Endothelial cell (in vitro differentiated cells): Measurements from ENCODE around the gene ZNF423. TPM values are rescaled to one million over a fixed set of nuclear protein-coding genes. Genes with fewer than 3 reads are reported as not detected.

Experiments
- DNase-seq: peaks from one replicate; pipeline ENCODE4 v3.0.0; 2021; ENCODE audit warnings: low spot score
- H3K27ac Mint-ChIP-seq: one replicate; pipeline ENCODE4 v1.8.0; 2021; ENCODE audit warnings: mixed read lengths, inconsistent platforms; ENCODE audit not compliant: unreplicated experiment
- H3K27me3 Mint-ChIP-seq: one replicate; pipeline ENCODE4 v1.8.0; 2021; ENCODE audit warnings: mild to moderate bottlenecking, moderate library complexity, mixed read lengths, inconsistent platforms; ENCODE audit not compliant: unreplicated experiment
- H3K36me3 Mint-ChIP-seq: one replicate; pipeline ENCODE4 v1.8.0; 2021; ENCODE audit warnings: mild to moderate bottlenecking, low read depth, mixed read lengths, inconsistent platforms; ENCODE audit not compliant: unreplicated experiment
- H3K4me1 Mint-ChIP-seq: one replicate; pipeline ENCODE4 v1.8.0; 2021; ENCODE audit warnings: mild to moderate bottlenecking, mixed read lengths, inconsistent platforms; ENCODE audit not compliant: unreplicated experiment
- H3K4me3 Mint-ChIP-seq: one replicate; pipeline ENCODE4 v1.8.0; 2021; ENCODE audit warnings: mild to moderate bottlenecking, mixed read lengths, inconsistent platforms; ENCODE audit not compliant: unreplicated experiment
- H3K9me3 Mint-ChIP-seq: one replicate; pipeline ENCODE4 v1.8.0; 2021; ENCODE audit warnings: mixed read lengths, inconsistent platforms; ENCODE audit not compliant: unreplicated experiment
- total RNA-seq: library from RNA; stranded (reverse); fragmentation: NEBNext Ultra II Directional; extraction: Animal tissue kit (Norgen Biotek cat#: 25700); gene quantifications from one replicate; pipeline ENCODE4 v1.2.1, GENCODE V29; 2021; ENCODE audit not compliant: unreplicated experiment
- TF ChIP-seq, protein P1 (sequence below): fragments of 200-600 bp; sonication (generic); IDR thresholded peaks from one replicate; pipeline ENCODE4 v1.5.0; 2021; ENCODE audit warnings: antibody characterized with exemption; ENCODE audit not compliant: unreplicated experiment

Gene ZNF423
- total RNA-seq, 1 donor from 2014 or later, result 44.8 TPM

DNA sequence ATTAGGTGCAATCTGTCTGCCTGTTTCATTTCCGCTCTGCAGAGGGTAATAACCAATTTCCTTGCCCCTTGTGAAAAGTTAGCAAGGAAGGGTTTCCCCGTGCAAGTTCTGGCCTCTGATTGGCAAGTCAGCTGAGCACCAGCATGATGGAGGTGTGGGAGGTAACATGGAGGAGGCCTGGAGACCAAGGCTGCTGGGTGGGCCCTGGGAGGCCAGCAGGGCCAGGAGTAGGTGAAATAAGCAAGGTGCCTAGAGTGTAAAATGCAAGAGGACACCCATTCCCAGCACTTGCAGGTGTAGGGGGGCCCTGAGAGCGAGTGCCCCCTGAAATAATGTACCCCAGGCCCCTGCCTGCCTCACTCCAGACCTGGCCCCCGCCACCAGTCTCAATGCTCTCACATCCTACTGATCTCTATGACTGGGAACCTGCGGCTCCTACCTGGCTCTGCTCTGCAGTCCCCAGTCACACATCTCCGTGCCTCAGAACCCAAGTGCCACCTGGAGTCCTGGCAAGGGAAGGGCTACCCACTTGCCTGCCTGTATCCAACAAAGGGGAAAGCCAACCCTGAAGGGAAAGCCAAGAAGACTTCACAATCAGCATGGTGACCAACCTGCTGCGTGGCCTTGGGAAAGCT, 366.1 kb downstream of the ZNF423 start:
- H3K36me3 Mint-ChIP-seq, result peaks cover 15% of the 10 kb centered on the region
- no peak overlapping the region for H3K4me3 Mint-ChIP-seq
- H3K9me3 Mint-ChIP-seq, result no peaks in the 10 kb centered on the region
- H3K27me3 Mint-ChIP-seq, result peaks cover 5% of the 10 kb centered on the region
- peak overlapping the region; percentile 57 for H3K27ac Mint-ChIP-seq
- TF ChIP-seq, protein P1, sequence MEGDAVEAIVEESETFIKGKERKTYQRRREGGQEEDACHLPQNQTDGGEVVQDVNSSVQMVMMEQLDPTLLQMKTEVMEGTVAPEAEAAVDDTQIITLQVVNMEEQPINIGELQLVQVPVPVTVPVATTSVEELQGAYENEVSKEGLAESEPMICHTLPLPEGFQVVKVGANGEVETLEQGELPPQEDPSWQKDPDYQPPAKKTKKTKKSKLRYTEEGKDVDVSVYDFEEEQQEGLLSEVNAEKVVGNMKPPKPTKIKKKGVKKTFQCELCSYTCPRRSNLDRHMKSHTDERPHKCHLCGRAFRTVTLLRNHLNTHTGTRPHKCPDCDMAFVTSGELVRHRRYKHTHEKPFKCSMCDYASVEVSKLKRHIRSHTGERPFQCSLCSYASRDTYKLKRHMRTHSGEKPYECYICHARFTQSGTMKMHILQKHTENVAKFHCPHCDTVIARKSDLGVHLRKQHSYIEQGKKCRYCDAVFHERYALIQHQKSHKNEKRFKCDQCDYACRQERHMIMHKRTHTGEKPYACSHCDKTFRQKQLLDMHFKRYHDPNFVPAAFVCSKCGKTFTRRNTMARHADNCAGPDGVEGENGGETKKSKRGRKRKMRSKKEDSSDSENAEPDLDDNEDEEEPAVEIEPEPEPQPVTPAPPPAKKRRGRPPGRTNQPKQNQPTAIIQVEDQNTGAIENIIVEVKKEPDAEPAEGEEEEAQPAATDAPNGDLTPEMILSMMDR, result no peak
- H3K4me1 Mint-ChIP-seq, result peaks cover 25% of the 10 kb centered on the region
- DNase-seq, result no peak

GRCh38 chr16:49488740-49489525, 367.0 kb downstream of the ZNF423 start:
- TF ChIP-seq, protein P1, result no peak
- H3K4me3 Mint-ChIP-seq, result no peak overlapping the region
- H3K4me1 Mint-ChIP-seq, result peaks cover 22% of the 10 kb centered on the region
- no peaks in the 10 kb centered on the region for H3K9me3 Mint-ChIP-seq
- H3K27ac Mint-ChIP-seq, result no peak overlapping the region
- no peak for DNase-seq
- no peaks in the 10 kb centered on the region for H3K27me3 Mint-ChIP-seq
- peaks cover 8% of the 10 kb centered on the region for H3K36me3 Mint-ChIP-seq

- no peak overlapping the region for H3K4me3 Mint-ChIP-seq
- TF ChIP-seq, protein P1, result no peak
- peaks cover 8% of the 10 kb centered on the region for H3K36me3 Mint-ChIP-seq
- no peaks in the 10 kb centered on the region for H3K27me3 Mint-ChIP-seq
- H3K27ac Mint-ChIP-seq, result no peak overlapping the region
- peaks cover 18% of the 10 kb centered on the region for H3K4me1 Mint-ChIP-seq
- no peak for DNase-seq
- H3K9me3 Mint-ChIP-seq, result no peaks in the 10 kb centered on the region
Observed at GRCh38 chr16:49488336-49488735, 367.6 kb downstream of the ZNF423 start.

DNA sequence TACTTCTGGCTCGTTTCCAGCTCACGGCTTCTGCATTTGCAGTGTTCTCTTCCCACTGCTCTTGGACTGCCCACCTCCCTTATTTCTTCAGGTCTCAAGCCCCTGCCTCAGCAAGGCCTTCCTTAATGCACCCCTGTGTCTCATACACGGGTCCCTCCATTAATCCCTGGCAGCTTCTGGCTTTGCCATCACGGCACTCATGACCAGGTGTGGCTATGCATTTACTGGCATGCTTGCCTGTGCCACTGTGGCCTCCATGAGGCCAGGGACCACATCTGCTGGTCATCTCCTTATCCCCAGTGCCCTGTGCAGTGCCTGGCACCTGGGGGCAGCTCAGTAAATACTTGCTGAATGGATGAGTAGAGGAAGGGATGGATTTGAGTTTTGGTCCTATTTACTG, 368.2 kb downstream of the ZNF423 start:
- DNase-seq, result no peak
- no peaks in the 10 kb centered on the region for H3K9me3 Mint-ChIP-seq
- no peak overlapping the region for H3K4me3 Mint-ChIP-seq
- H3K36me3 Mint-ChIP-seq, result peaks cover 8% of the 10 kb centered on the region
- TF ChIP-seq, protein P1, result no peak
- peaks cover 13% of the 10 kb centered on the region for H3K4me1 Mint-ChIP-seq
- H3K27ac Mint-ChIP-seq, result no peak overlapping the region
- peaks cover 4% of the 10 kb centered on the region for H3K27me3 Mint-ChIP-seq

- H3K9me3 Mint-ChIP-seq, result no peaks in the 10 kb centered on the region
- no peak for DNase-seq
- peaks cover 8% of the 10 kb centered on the region for H3K36me3 Mint-ChIP-seq
- H3K4me3 Mint-ChIP-seq, result no peak overlapping the region
- H3K27ac Mint-ChIP-seq, result no peak overlapping the region
- peaks cover 6% of the 10 kb centered on the region for H3K4me1 Mint-ChIP-seq
- peaks cover 4% of the 10 kb centered on the region for H3K27me3 Mint-ChIP-seq
- TF ChIP-seq, protein P1, result no peak
Observed at GRCh38 chr16:49486400-49486799, 369.5 kb downstream of the ZNF423 start.
